WTC11 (cell line): ENCODE measurements around the gene TBC1D22A.

Experiments
- JUN ChIP-seq: sonication (generic); formaldehyde crosslinking; IDR thresholded peaks from 2 replicates; pipeline ENCODE4 v1.8.0; 2023; ENCODE audit warnings: mild to moderate bottlenecking, missing genetic modification reagents
- MYBL2 ChIP-seq: sonication (generic); formaldehyde crosslinking; IDR thresholded peaks from 2 replicates; pipeline ENCODE4 v1.8.1; 2023; ENCODE audit warnings: mild to moderate bottlenecking, moderate library complexity, missing genetic modification reagents
- NR1H2 ChIP-seq: sonication (generic); formaldehyde crosslinking; IDR thresholded peaks from 2 replicates; pipeline ENCODE4 v1.9.0; 2021; ENCODE audit warnings: mild to moderate bottlenecking, moderate library complexity, missing genetic modification reagents
- NR2C2 ChIP-seq: sonication (generic); formaldehyde crosslinking; IDR thresholded peaks from 2 replicates; pipeline ENCODE4 v1.8.0; 2022; ENCODE audit warnings: mild to moderate bottlenecking, missing genetic modification reagents
- SP1 ChIP-seq: sonication (generic); formaldehyde crosslinking; conservative IDR thresholded peaks from 2 replicates; pipeline ENCODE4 v1.8.1; 2022; ENCODE audit warnings: missing genetic modification reagents
- TF ChIP-seq, protein P1 (sequence below): fragments of 200-600 bp; IDR thresholded peaks from 2 replicates; pipeline ENCODE4 v1.8.0; 2022; ENCODE audit warnings: antibody characterized with exemption
- TF ChIP-seq, protein P2 (sequence below): fragments of 250-450 bp; sonication (Bioruptor Pico); IDR thresholded peaks from 2 replicates; pipeline ENCODE4 v1.9.0; 2021; ENCODE audit warnings: mild to moderate bottlenecking
- TF ChIP-seq, protein P3 (sequence below): sonication (generic); formaldehyde crosslinking; conservative IDR thresholded peaks from 2 replicates; pipeline ENCODE4 v1.8.1; 2022; ENCODE audit warnings: mild to moderate bottlenecking, missing genetic modification reagents
- TF ChIP-seq, protein P4 (sequence below): sonication (generic); formaldehyde crosslinking; IDR thresholded peaks from 2 replicates; pipeline ENCODE4 v1.8.0; 2022; ENCODE audit warnings: mild to moderate bottlenecking, missing genetic modification reagents
- TF ChIP-seq, protein P5 (sequence below): sonication (generic); formaldehyde crosslinking; IDR thresholded peaks from 2 replicates; pipeline ENCODE4 v1.8.1; 2023; ENCODE audit warnings: mild to moderate bottlenecking, missing genetic modification reagents
- TF ChIP-seq, protein P6 (sequence below): fragments of 250-450 bp; sonication (Bioruptor Pico); IDR thresholded peaks from 2 replicates; pipeline ENCODE4 v1.9.0; 2021; ENCODE audit warnings: moderate library complexity, mild to moderate bottlenecking, inconsistent platforms, borderline replicate concordance
- TF ChIP-seq, protein P7 (sequence below): sonication (generic); formaldehyde crosslinking; IDR thresholded peaks from 2 replicates; pipeline ENCODE4 v1.8.1; 2023; ENCODE audit warnings: mild to moderate bottlenecking, missing genetic modification reagents, moderate library complexity
- TF ChIP-seq, protein P8 (sequence below): sonication (generic); formaldehyde crosslinking; IDR thresholded peaks from 2 replicates; pipeline ENCODE4 v1.8.1; 2022; ENCODE audit warnings: low read depth, missing genetic modification reagents, borderline replicate concordance
- TF ChIP-seq, protein P9 (sequence below): fragments of 250-450 bp; sonication (Bioruptor Pico); IDR thresholded peaks from 2 replicates; pipeline ENCODE4 v1.9.0; 2021; ENCODE audit warnings: mild to moderate bottlenecking

DNA sequence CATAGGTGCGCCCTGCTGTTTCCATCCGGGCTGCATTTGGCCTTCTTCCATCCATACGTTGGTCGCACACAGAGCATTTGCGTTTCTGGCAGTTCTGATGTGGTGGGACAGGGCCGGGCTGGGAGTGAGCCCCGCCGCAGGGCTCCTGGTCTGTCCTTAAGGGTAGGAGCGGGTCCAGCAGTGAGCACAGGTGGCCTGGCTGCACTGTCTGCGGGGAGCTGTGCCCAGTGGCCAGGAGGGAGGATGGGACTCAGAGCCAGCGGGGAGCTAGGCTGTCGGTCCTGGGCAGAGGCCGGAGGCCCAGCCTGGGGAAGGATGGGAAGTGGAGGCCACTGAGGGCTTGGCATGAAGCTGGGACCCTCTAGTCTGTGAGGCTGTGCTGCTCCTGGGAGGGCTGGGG, 385.1 kb downstream of the TBC1D22A start:
- TF ChIP-seq, protein P1, sequence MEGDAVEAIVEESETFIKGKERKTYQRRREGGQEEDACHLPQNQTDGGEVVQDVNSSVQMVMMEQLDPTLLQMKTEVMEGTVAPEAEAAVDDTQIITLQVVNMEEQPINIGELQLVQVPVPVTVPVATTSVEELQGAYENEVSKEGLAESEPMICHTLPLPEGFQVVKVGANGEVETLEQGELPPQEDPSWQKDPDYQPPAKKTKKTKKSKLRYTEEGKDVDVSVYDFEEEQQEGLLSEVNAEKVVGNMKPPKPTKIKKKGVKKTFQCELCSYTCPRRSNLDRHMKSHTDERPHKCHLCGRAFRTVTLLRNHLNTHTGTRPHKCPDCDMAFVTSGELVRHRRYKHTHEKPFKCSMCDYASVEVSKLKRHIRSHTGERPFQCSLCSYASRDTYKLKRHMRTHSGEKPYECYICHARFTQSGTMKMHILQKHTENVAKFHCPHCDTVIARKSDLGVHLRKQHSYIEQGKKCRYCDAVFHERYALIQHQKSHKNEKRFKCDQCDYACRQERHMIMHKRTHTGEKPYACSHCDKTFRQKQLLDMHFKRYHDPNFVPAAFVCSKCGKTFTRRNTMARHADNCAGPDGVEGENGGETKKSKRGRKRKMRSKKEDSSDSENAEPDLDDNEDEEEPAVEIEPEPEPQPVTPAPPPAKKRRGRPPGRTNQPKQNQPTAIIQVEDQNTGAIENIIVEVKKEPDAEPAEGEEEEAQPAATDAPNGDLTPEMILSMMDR: no peak
- TF ChIP-seq JUN (CRISPR knock-in tag): no peak
- TF ChIP-seq, protein P2, sequence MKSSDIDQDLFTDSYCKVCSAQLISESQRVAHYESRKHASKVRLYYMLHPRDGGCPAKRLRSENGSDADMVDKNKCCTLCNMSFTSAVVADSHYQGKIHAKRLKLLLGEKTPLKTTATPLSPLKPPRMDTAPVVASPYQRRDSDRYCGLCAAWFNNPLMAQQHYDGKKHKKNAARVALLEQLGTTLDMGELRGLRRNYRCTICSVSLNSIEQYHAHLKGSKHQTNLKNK (CRISPR knock-in tag): no peak
- TF ChIP-seq, protein P3, sequence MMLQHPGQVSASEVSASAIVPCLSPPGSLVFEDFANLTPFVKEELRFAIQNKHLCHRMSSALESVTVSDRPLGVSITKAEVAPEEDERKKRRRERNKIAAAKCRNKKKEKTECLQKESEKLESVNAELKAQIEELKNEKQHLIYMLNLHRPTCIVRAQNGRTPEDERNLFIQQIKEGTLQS (CRISPR knock-in tag): no peak
- no peak for TF ChIP-seq NR2C2 (CRISPR knock-in tag)
- no peak for TF ChIP-seq SP1 (CRISPR knock-in tag)
- TF ChIP-seq, protein P4, sequence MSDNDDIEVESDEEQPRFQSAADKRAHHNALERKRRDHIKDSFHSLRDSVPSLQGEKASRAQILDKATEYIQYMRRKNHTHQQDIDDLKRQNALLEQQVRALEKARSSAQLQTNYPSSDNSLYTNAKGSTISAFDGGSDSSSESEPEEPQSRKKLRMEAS: no peak
- no peak for TF ChIP-seq NR1H2 (CRISPR knock-in tag)
- TF ChIP-seq, protein P5, sequence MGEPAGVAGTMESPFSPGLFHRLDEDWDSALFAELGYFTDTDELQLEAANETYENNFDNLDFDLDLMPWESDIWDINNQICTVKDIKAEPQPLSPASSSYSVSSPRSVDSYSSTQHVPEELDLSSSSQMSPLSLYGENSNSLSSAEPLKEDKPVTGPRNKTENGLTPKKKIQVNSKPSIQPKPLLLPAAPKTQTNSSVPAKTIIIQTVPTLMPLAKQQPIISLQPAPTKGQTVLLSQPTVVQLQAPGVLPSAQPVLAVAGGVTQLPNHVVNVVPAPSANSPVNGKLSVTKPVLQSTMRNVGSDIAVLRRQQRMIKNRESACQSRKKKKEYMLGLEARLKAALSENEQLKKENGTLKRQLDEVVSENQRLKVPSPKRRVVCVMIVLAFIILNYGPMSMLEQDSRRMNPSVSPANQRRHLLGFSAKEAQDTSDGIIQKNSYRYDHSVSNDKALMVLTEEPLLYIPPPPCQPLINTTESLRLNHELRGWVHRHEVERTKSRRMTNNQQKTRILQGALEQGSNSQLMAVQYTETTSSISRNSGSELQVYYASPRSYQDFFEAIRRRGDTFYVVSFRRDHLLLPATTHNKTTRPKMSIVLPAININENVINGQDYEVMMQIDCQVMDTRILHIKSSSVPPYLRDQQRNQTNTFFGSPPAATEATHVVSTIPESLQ (CRISPR knock-in tag): no peak
- TF ChIP-seq, protein P6, sequence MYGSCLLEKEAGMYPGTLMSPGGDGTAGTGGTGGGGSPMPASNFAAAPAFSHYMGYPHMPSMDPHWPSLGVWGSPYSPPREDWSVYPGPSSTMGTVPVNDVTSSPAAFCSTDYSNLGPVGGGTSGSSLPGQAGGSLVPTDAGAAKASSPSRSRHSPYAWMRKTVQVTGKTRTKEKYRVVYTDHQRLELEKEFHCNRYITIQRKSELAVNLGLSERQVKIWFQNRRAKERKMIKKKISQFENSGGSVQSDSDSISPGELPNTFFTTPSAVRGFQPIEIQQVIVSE (CRISPR knock-in tag): no peak
- TF ChIP-seq, protein P7, sequence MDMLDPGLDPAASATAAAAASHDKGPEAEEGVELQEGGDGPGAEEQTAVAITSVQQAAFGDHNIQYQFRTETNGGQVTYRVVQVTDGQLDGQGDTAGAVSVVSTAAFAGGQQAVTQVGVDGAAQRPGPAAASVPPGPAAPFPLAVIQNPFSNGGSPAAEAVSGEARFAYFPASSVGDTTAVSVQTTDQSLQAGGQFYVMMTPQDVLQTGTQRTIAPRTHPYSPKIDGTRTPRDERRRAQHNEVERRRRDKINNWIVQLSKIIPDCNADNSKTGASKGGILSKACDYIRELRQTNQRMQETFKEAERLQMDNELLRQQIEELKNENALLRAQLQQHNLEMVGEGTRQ (CRISPR knock-in tag): no peak
- TF ChIP-seq, protein P8, sequence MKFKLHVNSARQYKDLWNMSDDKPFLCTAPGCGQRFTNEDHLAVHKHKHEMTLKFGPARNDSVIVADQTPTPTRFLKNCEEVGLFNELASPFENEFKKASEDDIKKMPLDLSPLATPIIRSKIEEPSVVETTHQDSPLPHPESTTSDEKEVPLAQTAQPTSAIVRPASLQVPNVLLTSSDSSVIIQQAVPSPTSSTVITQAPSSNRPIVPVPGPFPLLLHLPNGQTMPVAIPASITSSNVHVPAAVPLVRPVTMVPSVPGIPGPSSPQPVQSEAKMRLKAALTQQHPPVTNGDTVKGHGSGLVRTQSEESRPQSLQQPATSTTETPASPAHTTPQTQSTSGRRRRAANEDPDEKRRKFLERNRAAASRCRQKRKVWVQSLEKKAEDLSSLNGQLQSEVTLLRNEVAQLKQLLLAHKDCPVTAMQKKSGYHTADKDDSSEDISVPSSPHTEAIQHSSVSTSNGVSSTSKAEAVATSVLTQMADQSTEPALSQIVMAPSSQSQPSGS (CRISPR knock-in tag): no peak
- no peak for TF ChIP-seq MYBL2
- TF ChIP-seq, protein P9, sequence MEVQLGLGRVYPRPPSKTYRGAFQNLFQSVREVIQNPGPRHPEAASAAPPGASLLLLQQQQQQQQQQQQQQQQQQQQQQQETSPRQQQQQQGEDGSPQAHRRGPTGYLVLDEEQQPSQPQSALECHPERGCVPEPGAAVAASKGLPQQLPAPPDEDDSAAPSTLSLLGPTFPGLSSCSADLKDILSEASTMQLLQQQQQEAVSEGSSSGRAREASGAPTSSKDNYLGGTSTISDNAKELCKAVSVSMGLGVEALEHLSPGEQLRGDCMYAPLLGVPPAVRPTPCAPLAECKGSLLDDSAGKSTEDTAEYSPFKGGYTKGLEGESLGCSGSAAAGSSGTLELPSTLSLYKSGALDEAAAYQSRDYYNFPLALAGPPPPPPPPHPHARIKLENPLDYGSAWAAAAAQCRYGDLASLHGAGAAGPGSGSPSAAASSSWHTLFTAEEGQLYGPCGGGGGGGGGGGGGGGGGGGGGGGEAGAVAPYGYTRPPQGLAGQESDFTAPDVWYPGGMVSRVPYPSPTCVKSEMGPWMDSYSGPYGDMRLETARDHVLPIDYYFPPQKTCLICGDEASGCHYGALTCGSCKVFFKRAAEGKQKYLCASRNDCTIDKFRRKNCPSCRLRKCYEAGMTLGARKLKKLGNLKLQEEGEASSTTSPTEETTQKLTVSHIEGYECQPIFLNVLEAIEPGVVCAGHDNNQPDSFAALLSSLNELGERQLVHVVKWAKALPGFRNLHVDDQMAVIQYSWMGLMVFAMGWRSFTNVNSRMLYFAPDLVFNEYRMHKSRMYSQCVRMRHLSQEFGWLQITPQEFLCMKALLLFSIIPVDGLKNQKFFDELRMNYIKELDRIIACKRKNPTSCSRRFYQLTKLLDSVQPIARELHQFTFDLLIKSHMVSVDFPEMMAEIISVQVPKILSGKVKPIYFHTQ (CRISPR knock-in tag): no peak
